ENCODE results near the gene GSK3B.

The GSK3B gene

GRCh38 chr3:120113128-120114116 is 19.2 kb upstream of the GSK3B start:
- TF ChIP-seq, protein P1, sequence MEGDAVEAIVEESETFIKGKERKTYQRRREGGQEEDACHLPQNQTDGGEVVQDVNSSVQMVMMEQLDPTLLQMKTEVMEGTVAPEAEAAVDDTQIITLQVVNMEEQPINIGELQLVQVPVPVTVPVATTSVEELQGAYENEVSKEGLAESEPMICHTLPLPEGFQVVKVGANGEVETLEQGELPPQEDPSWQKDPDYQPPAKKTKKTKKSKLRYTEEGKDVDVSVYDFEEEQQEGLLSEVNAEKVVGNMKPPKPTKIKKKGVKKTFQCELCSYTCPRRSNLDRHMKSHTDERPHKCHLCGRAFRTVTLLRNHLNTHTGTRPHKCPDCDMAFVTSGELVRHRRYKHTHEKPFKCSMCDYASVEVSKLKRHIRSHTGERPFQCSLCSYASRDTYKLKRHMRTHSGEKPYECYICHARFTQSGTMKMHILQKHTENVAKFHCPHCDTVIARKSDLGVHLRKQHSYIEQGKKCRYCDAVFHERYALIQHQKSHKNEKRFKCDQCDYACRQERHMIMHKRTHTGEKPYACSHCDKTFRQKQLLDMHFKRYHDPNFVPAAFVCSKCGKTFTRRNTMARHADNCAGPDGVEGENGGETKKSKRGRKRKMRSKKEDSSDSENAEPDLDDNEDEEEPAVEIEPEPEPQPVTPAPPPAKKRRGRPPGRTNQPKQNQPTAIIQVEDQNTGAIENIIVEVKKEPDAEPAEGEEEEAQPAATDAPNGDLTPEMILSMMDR (IDR thresholded peaks at IDR 0.05; ENCODE audit: borderline replicate concordance, insufficient read depth, low read depth, low read length), result no peak
- H3K4me3 ChIP-seq (ENCODE audit: low read depth, low read length), result no peak overlapping the region

DNA sequence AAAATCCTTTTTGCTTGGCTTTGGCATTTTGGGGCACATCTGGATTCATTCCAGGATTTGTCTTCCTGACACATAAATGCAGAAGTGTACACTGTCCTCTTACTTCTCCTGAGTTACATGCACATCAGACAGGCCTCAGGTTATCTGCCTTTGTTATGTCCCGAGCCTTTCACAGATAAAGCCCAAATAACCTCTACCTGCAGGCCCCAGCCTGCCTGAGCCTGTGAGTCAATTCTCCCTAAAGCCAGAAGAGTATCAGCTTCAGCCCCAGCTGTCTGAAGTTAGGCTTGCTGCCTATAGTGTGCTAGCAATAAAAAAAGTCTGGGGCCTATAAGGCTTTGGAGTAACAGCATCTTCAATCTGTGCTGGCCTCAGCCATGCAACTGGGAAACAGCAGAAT is 17.7 kb upstream of the GSK3B start:
- TF ChIP-seq, protein P1 (IDR thresholded peaks at IDR 0.05; ENCODE audit: borderline replicate concordance, insufficient read depth, low read depth, low read length), result no peak
- no peak overlapping the region for H3K4me3 ChIP-seq (ENCODE audit: low read depth, low read length)

GRCh38 chr3:120103276-120103675 is 9.0 kb upstream of the GSK3B start:
- TF ChIP-seq, protein P1 (IDR thresholded peaks at IDR 0.05; ENCODE audit: borderline replicate concordance, insufficient read depth, low read depth, low read length), result no peak
- no peak overlapping the region for H3K4me3 ChIP-seq (ENCODE audit: low read depth, low read length)

- H3K4me3 ChIP-seq (ENCODE audit: low read depth, low read length), result no peak overlapping the region
- TF ChIP-seq, protein P1 (IDR thresholded peaks at IDR 0.05; ENCODE audit: borderline replicate concordance, insufficient read depth, low read depth, low read length), result no peak
These were observed 8.4 kb upstream of the GSK3B start for GRCh38 chr3:120102674-120103073.

DNA sequence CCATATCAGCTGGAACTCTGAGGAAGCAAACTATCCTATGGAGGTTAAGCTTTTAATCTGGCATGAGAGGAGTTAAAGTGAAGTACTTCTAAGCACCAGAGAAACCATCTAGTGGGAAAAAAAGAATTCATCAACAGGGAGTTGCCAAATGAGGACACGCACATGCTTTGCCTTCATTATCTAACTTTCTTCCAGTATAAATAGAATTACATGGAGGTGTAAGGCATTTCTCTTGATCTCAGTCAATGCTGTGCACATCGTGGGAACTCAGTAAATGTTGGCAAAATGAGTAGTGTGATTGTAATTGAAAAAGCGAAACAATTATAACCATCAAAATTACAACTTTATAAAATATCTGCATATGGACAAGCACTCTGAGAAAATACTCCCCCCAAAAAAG is 8.0 kb upstream of the GSK3B start:
- TF ChIP-seq, protein P1 (IDR thresholded peaks at IDR 0.05; ENCODE audit: borderline replicate concordance, insufficient read depth, low read depth, low read length), result no peak
- no peak overlapping the region for H3K4me3 ChIP-seq (ENCODE audit: low read depth, low read length)

DNA sequence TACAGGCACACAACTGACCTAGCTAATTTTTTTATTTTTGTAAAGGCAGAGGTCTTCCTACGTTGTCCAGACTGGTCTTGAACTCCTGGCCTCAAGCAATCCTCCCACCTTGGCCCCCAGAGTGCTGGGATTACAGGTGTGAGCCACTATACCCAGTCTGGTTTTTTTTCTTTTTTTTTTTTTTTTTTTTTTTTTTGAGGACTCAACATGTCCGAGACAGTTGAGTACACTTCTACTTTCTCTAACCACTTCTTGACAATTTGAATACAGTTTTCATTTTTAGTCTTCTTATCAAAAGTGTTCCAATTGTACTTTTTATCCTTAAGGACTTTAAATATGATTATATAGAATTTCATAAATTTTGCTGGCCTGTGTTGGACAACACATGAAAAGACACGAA is 7.4 kb upstream of the GSK3B start:
- H3K4me3 ChIP-seq (ENCODE audit: low read depth, low read length), result no peak overlapping the region
- TF ChIP-seq, protein P1 (IDR thresholded peaks at IDR 0.05; ENCODE audit: borderline replicate concordance, insufficient read depth, low read depth, low read length), result no peak

- H3K4me3 ChIP-seq (ENCODE audit: low read depth, low read length), result no peak overlapping the region
- TF ChIP-seq, protein P1 (IDR thresholded peaks at IDR 0.05; ENCODE audit: borderline replicate concordance, insufficient read depth, low read depth, low read length), result no peak
These were observed 6.5 kb upstream of the GSK3B start for GRCh38 chr3:120100711-120101110.

Measured in GM12875 (cell line).